SW480 (cell line): Measurements from ENCODE around the gene ATF2.
A peak's percentile ranks its signal among the peaks of the same experiment; 100 is the strongest.
"Not testable (repeated sequence)": the region's sequence is repeated elsewhere in the genome, so short reads cannot be mapped to it uniquely, and the experiment has no call there.

ENCODE experiments used
- DNase-seq: peaks from one replicate; pipeline ENCODE4 v3.0.0-alpha.2; 2016; ENCODE audit warnings: low spot score

Gene ATF2

GRCh38 chr2:175166216-175166824, 1.7 kb downstream of the ATF2 start:
- no peak for DNase-seq

DNA sequence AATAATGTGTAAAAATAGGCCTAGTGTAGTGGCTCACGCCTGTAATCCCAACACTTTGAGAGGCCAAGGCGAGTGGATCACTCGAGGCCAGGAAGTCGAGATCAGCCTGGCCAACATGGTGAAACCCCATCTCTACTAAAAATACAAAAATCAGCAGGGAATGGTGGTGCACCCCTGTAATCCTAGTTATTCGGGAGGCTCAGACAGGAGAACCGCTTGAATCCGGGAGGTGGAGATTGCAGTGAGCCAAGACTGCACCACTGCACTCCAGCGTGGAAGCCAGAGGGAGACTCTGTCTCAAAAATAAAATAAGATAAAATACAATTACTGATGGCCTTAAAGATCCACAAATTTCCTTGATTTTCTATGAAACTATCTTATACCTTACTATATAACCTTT, 3.8 kb downstream of the ATF2 start:
- no peak for DNase-seq

DNA sequence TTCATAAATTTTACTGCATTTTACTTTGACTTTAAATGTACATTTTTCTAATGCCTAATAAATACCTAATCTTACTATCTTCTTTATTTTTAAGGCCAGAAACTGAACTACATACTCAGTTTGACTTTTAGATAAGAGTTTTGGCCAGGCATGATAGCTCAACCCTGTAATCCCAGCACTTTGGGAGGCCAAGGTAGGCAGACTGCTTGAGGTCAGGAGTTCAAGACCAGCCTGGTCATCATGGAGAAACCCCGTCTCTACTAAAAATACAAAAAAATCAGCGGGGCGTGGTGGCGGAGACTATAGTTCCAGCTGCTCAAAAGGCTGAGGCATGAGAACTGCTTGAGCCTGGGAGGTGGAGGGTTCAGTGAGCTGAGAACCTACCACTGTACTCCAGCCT, 9.1 kb downstream of the ATF2 start:
- no peak for DNase-seq

DNA sequence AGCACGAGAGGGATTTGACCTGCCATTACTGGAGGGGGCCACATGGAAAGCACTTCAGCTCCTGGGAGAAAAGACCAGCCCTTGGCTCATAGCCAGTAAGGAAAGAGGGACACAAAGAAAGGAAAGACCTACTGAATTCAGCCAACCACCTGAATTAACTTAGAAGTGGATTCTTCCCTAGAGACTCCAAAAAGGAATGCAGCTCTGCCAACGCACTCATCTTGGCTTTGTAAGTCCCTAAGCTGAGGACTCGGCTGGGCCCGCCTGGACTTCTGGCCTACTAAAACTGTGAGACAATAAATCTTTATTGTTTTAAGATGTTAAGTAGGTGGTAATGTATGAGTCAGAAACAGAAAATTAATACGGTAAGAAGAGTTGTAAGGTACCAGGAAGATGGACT, 11.5 kb downstream of the ATF2 start:
- DNase-seq = no peak

- peak; percentile 47 for DNase-seq
Measured at GRCh38 chr2:175154661-175155082, 13.3 kb downstream of the ATF2 start.

DNA sequence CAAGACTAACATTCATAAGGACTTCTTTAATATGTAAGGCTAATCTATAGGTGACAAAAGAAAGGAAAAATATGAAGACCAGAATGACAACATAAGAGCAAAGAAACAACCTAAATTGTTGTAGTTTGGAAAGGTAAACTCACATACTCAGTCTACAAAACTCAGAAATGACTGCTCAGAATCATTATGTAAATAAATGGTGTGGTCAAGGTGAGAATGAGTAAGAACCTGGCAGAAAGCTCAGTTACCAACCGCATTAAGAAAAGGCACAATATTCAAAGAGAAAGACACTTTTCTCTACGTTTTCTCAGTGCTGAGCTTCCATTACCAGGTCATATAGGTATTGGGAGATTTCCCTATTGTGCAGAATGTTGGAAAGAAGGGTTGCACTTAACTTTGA, 15.8 kb downstream of the ATF2 start:
- no peak for DNase-seq

DNA sequence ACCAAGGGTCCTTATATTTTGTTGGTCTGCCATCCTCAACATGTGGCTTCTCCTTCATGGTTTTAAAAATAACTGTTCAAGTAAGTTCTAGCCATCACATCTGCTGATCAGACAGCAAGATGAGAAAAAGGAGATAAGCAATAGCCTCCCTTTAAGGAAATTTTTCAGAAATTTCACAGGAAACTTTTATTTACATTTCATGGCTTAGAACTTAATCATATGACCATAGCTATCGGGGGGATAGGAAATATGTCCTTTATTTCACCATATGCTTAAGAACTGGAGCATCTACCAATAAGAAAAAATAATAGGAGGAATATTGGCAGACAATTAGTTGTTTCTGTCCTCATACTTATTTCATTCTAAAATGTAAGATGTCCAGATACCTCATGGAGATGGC, 16.2 kb downstream of the ATF2 start:
- no peak for DNase-seq

DNA sequence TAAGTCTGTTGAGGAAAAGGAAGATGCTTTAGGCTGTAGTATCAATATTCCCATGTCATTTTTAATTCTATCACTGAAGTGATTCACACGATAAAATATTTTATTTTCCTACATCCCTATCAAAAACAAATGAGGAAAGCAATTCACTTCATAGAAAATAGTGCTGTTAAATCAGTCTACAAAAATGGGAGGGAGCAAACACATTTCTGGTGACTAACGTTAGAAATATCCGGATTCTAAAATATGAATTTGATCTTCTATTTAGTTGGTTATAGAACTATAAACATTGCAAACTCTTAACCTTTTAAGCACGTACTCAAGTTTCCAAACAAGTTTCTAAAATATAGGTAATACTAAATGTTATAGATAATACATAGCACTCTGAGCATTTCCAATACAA, 20.8 kb downstream of the ATF2 start:
- DNase-seq = no peak

GRCh38 chr2:175143678-175144077, 24.3 kb downstream of the ATF2 start:
- DNase-seq = no peak

- no peak for DNase-seq
Measured at GRCh38 chr2:175143191-175143590, 24.8 kb downstream of the ATF2 start.

GRCh38 chr2:175140332-175140731, 27.7 kb downstream of the ATF2 start:
- DNase-seq = no peak

DNA sequence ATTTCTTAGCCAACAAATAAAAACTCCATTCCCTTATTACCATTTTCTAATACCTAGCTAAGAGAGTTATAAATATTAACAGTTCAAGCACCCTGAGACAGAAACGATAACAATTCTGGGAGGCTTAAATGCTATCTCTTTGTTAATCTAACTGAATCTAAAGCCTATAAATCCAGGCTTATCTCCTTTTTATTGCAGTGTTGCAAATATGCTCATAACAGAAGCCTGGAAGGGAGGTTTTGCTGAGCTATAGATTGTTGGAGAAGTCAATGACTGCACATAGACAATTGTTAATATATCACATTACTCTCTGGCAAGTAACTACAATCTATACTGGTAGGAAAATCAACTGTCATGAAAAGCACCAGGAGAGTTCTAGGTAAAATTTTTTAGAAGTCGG, 30.2 kb downstream of the ATF2 start:
- no peak for DNase-seq

DNA sequence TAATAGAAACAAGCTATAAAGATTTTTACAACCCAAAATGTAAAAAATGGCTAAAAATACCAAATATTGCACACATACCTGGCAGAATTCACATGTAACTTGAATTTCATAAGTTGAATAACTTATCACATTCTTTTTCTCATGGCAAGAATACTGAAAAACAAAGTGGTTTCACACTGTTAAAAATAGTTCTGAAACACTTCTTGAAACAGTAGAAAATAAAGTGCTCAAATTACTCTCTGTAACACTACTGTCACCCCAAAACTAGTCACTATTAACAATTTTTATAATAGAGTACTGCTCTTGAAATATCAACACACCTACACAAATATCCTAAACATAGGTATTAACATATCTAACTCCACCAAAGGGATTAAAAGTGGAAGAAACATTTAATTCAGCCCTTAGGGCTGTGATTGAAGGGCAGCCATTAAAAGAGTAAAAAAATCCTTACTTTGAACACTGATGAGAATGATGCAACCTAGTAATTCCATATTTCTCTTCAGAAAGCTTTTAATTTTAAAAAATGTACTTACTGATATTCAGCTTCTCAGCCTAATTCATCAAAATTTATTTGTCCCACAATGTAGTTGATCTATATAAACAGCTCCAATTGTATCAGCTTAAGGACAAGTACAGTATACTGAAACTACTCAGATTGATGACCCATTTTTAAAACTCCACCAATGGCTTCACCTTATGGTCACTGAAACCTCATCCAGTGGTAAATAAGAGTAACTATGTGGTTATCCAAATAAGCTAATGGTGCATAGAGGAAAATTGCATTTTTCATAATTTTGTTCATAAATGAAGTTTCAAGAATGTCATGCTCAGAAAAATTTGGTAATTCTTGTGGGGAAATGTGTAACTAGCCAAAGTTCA, 31.4 kb downstream of the ATF2 start:
- DNase-seq = no peak

GRCh38 chr2:175135862-175136261, 32.1 kb downstream of the ATF2 start:
- no peak for DNase-seq

- DNase-seq = no peak
Measured at GRCh38 chr2:175135177-175135576, 32.8 kb downstream of the ATF2 start.

GRCh38 chr2:175131252-175131651, 36.8 kb downstream of the ATF2 start:
- DNase-seq = no peak

DNA sequence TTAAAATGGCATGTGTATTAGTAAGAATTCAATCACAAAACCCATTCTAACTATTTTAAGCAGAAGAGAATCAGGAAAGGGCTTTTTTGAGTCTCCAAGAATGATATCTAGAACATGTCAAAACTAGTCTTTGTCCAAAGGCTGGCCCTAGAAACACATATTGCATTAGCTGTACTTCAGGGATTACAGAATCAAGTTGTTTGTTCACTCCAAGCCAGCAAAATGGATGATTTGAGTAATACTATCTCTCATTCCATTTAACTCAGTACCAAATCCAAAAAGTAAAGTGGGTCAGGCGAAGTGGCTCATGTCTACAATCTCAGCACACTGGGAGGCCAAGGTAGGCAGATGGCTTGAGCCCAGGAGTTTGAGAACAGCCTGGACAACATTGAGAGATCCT, 41.3 kb downstream of the ATF2 start:
- DNase-seq = no peak

DNA sequence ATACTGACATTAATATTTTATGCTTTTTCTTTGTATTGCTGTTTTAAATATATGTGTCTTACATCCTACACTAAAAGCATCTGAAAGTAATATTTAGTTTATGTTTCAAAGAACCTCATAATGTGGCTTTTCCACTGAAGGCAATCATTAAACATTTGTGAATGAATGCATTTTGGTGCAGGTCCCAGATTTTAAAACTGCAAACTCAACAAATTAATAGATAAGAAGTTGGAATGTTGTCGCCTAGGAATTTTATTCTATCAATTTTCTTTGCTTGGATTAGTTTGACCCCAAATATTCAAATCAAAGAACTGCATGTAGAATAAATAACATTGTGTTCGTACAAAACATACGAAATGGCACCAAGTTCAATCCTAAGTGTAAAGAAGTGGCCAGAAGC, 44.7 kb downstream of the ATF2 start:
- no peak for DNase-seq

GRCh38 chr2:175111200-175111657, 56.8 kb downstream of the ATF2 start:
- peak; percentile 33 for DNase-seq

DNA sequence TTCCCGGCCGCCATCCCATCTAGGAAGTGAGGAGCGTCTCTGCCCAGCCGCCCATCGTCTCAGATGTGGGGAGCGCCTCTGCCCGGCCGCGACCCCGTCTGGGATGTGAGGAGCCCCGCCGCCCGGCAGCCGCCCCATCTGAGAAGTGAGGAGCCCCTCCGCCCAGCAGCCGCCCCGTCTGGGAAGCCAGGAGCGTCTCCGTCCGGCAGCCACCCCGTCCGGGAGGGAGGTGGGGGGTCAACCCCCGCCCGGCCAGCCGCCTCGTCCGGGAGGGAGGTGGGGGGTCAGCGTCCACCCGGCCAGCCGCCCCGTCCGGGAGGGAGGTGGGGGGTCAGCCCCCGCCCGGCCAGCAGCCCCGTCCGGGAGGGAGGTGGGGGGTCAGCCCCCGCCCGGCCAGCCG, 59.9 kb downstream of the ATF2 start:
- not testable (repeated sequence) for DNase-seq

DNA sequence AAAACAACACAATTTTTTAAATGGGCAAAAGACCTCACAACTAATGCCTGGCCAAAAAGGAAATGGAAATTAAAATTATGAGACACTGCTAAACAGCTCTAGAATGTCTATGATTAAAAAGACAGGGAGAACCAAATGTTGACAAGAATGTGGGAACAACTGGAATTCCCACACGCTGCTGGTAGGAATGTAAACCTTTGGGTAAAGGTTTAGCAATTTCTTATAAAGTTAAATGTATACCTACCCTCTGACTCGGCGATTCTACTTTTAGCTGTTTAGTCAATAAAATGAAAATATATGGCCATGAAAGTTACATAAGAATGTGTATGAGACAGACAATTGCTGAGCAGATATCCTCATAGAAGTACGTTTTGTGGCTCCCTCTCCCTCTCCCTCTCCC, 60.9 kb downstream of the ATF2 start:
- no peak for DNase-seq

DNA sequence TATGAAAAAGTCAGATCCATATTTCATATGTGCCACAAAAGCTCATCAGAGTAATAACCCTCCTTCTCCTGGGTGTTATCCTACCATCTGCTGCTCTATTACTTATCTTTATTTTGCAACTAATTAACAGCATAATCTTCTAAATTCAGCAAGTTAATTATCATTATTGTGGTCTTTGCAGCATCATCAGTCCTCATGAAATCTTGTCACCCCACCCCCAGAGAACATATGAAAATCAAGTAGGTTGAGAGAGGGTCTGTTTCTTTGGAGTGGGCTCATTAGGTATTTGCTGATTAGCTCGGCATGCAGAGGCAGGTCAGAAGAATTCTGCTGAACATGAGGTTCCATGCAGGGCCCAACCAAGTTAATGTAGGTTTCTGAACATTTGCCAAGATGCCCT, 64.8 kb downstream of the ATF2 start:
- DNase-seq = no peak

- no peak for DNase-seq
Measured at GRCh38 chr2:175101514-175101913, 66.5 kb downstream of the ATF2 start.

DNA sequence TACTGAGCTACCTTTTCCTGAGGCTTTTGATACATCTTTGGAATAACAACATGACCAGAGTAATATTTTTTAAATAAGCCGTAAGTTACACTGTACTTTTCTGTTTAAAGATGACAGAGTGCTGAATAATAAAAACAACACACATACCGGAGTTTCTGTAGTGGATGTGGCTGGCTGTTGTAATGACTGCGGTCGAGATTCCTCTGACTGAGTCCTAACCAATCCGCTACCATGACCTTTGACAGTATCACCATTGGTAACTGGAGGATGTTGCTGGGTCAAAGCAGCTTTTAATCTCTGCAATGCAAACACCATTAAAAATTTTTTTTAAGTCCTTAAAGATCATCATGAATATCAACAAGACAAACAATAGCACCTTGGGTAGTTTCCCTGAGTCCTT, 70.7 kb downstream of the ATF2 start:
- DNase-seq = no peak
